IMR-90 (cell line): ENCODE measurements around the gene RBPJL. TPM values are rescaled to one million over a fixed set of nuclear protein-coding genes. Genes with fewer than 3 reads are reported as not detected.

Source experiments
- ATAC-seq: fragments of 200-7000 bp; cut with Tn5 transposase; 2 replicates; pipeline ENCODE4 v1.9.1; 2020; ENCODE audit warnings: low read depth, mild to moderate bottlenecking, moderate library complexity
- BruUV-seq: library from RNA; stranded (reverse); fragments of 400-500 nt; replicated peaks from 2 replicates; lab custom pipeline; 2021; lab: Mats Ljungman, UMichigan
- CTCF ChIA-PET: fragments of 300-600 bp; formaldehyde crosslinking; extraction: SDS; loops from one replicate; lab custom pipeline; 2021; ENCODE audit warnings: antibody characterized with exemption; lab: Yijun Ruan, JAX
- POLR2A ChIA-PET: fragments of 300-600 bp; sonication (Branson Sonifier 250); formaldehyde crosslinking; loops from one replicate; lab custom pipeline; 2022; ENCODE audit warnings: antibody characterized with exemption; ENCODE audit not compliant: unreplicated experiment; lab: Charles Lee
- DNase-seq: peaks from one replicate; pipeline ENCODE4 v3.0.0; 2013
- H2AFZ ChIP-seq: replicated peaks from 2 replicates; pipeline ENCODE3; 2013; ENCODE audit warnings: low read length, mild to moderate bottlenecking; ENCODE audit not compliant: poor library complexity
- H2AK5ac ChIP-seq: 2 replicates; pipeline ENCODE4 v1.6.1; 2013; ENCODE audit warnings: low read depth, low read length, inconsistent platforms
- H2AK9ac ChIP-seq: replicated peaks from 2 replicates; pipeline ENCODE3; 2013; ENCODE audit warnings: mild to moderate bottlenecking, low read depth, low read length, moderate library complexity; ENCODE audit not compliant: poor library complexity
- H2BK120ac ChIP-seq: 2 replicates; pipeline ENCODE4 v1.6.1; 2013; ENCODE audit warnings: low read depth, low read length, inconsistent platforms
- H2BK15ac ChIP-seq: 3 replicates; pipeline ENCODE4 v1.6.1; 2013; ENCODE audit warnings: low read depth, low read length, inconsistent platforms
- H2BK20ac ChIP-seq: 2 replicates; pipeline ENCODE4 v1.6.1; 2013; ENCODE audit warnings: low read depth, mild to moderate bottlenecking, inconsistent platforms, low read length, moderate library complexity
- H2BK5ac ChIP-seq: 2 replicates; pipeline ENCODE4 v1.6.1; 2013; ENCODE audit warnings: mild to moderate bottlenecking, low read depth, low read length, inconsistent platforms; ENCODE audit not compliant: poor library complexity, severe bottlenecking
- H3K14ac ChIP-seq: replicated peaks from 2 replicates; pipeline ENCODE4 v1.6.1; 2013; ENCODE audit warnings: low read depth, low read length, inconsistent platforms
- H3K18ac ChIP-seq: 2 replicates; pipeline ENCODE4 v1.6.1; 2013; ENCODE audit warnings: low read depth, low read length, control low read depth
- H3K23ac ChIP-seq: 2 replicates; pipeline ENCODE4 v1.6.1; 2013; ENCODE audit warnings: low read depth, low read length, inconsistent platforms
- H3K27ac ChIP-seq: 2 replicates; pipeline ENCODE4 v1.5.1; 2013; ENCODE audit warnings: mild to moderate bottlenecking, control low read depth, low read length; ENCODE audit not compliant: insufficient read depth
- H3K27me3 ChIP-seq: 2 replicates; pipeline ENCODE4 v1.6.1; 2013; ENCODE audit warnings: low read length; ENCODE audit not compliant: control insufficient read depth, insufficient read depth
- H3K36me3 ChIP-seq: 2 replicates; pipeline ENCODE4 v1.6.1; 2013; ENCODE audit warnings: low read length, mixed read lengths; ENCODE audit not compliant: control insufficient read depth, insufficient read depth
- H3K4ac ChIP-seq: 2 replicates; pipeline ENCODE4 v1.6.1; 2013; ENCODE audit warnings: low read depth, low read length, inconsistent platforms
- H3K4me1 ChIP-seq: 2 replicates; pipeline ENCODE4 v1.6.1; 2013; ENCODE audit warnings: low read length, mixed read lengths; ENCODE audit not compliant: control insufficient read depth, insufficient read depth
- H3K4me2 ChIP-seq: 2 replicates; pipeline ENCODE4 v1.6.1; 2013; ENCODE audit warnings: low read depth, mild to moderate bottlenecking, control low read depth, low read length, moderate library complexity
- H3K4me3 ChIP-seq: 2 replicates; pipeline ENCODE4 v1.5.1; 2013; ENCODE audit warnings: low read depth, mild to moderate bottlenecking, control low read depth, low read length, moderate library complexity; ENCODE audit not compliant: insufficient read depth
- H3K56ac ChIP-seq: 2 replicates; pipeline ENCODE4 v1.6.1; 2013; ENCODE audit warnings: low read length, inconsistent platforms; ENCODE audit not compliant: insufficient read depth; ENCODE audit errors: extremely low read depth
- H3K79me1 ChIP-seq, 2 experiments: 2 replicates each; pipeline ENCODE4 v1.6.1; 2013; ENCODE audit warnings: low read length in 2 of 2, inconsistent platforms in 1 of 2, low read depth in 1 of 2
- H3K9ac ChIP-seq: 2 replicates; pipeline ENCODE4 v1.6.1; 2013; ENCODE audit warnings: low read depth, low read length, control low read depth
- H3K9me1 ChIP-seq: 2 replicates; pipeline ENCODE4 v1.6.1; 2013; ENCODE audit warnings: low read length, inconsistent platforms; ENCODE audit not compliant: insufficient read depth
- H3K9me3 ChIP-seq: 2 replicates; pipeline ENCODE4 v1.6.1; 2013; ENCODE audit warnings: low read length; ENCODE audit not compliant: control insufficient read depth, insufficient read depth
- H4K20me1 ChIP-seq: 2 replicates; pipeline ENCODE4 v1.6.1; 2013; ENCODE audit warnings: low read length, inconsistent platforms; ENCODE audit not compliant: insufficient read depth
- H4K5ac ChIP-seq: 2 replicates; pipeline ENCODE4 v1.6.1; 2013; ENCODE audit warnings: mild to moderate bottlenecking, low read depth, low read length, control low read depth
- H4K8ac ChIP-seq, 2 experiments: 2 replicates each; pipeline ENCODE4 v1.6.1; 2013; ENCODE audit warnings: low read depth in 2 of 2, low read length in 2 of 2, control low read depth in 1 of 2, inconsistent platforms in 1 of 2
- H4K91ac ChIP-seq: 2 replicates; pipeline ENCODE4 v1.6.1; 2013; ENCODE audit warnings: low read depth, low read length, inconsistent platforms; ENCODE audit not compliant: insufficient read depth
- BHLHE40 ChIP-seq: fragments of 150-350 bp; IDR thresholded peaks from 2 replicates; pipeline ENCODE4 v1.6.1; 2016; ENCODE audit warnings: mild to moderate bottlenecking, low read depth, low read length
- ELK1 ChIP-seq: fragments of 150-350 bp; IDR thresholded peaks from 2 replicates; pipeline ENCODE4 v1.6.1; 2016; ENCODE audit warnings: low read depth, mild to moderate bottlenecking, low read length, moderate library complexity, borderline replicate concordance
- FOS ChIP-seq: fragments of 150-350 bp; IDR thresholded peaks from 2 replicates; pipeline ENCODE4 v1.6.1; 2016; ENCODE audit warnings: low read depth, low read length
- MXI1 ChIP-seq: IDR thresholded peaks from 2 replicates; pipeline ENCODE4 v1.6.1; 2012; ENCODE audit warnings: low read depth, mild to moderate bottlenecking, low read length, moderate library complexity, borderline replicate concordance
- NFE2L2 ChIP-seq: fragments of 150-350 bp; IDR thresholded peaks from 2 replicates; pipeline ENCODE4 v1.6.1; 2016; ENCODE audit warnings: low read depth, mild to moderate bottlenecking, low read length
- RCOR1 ChIP-seq: IDR thresholded peaks from 2 replicates; pipeline ENCODE4 v1.6.1; 2012; ENCODE audit warnings: mild to moderate bottlenecking, low read length, improper control_type of control experiment; ENCODE audit not compliant: insufficient replicate concordance
- SMC3 ChIP-seq: fragments of 150-350 bp; IDR thresholded peaks from 2 replicates; pipeline ENCODE4 v1.6.1; 2016; ENCODE audit warnings: low read depth, mild to moderate bottlenecking, antibody characterized with exemption, low read length, moderate library complexity
- USF2 ChIP-seq: fragments of 150-350 bp; IDR thresholded peaks from 2 replicates; pipeline ENCODE4 v1.6.1; 2017; ENCODE audit warnings: mild to moderate bottlenecking, antibody characterized with exemption, low read length, low read depth
- WGBS, 2 experiments: methylation state at CpG; one replicate each; pipeline versions ENCODE4 v1.1.5 to v1.1.7; 2013; ENCODE audit warnings: missing lambda C conversion rate in 2 of 2; ENCODE audit not compliant: insufficient read length in 1 of 2; ENCODE audit errors: extremely low coverage in 2 of 2; 5-methylcytosine and 5-hydroxymethylcytosine counted together
- dilution Hi-C: fragments of 300-500 bp; cut with HindIII; formaldehyde crosslinking; loops from one replicate; pipeline ENCODE4 v1.14.3; 2018; ENCODE audit warnings: low sequenced_read_pairs; ENCODE audit not compliant: unreplicated experiment
- in situ Hi-C: fragments of 300-500 bp; cut with MboI; formaldehyde crosslinking; loops from 3 replicates; pipeline ENCODE4 v1.14.3; 2019; ENCODE audit warnings: low sequenced_read_pairs, inconsistent platforms, mixed read lengths
- intact Hi-C: fragments of 100-400 bp; cut with micrococcal nuclease; formaldehyde crosslinking; loops from 2 replicates; pipeline ENCODE4 v1.10.0; 2022
- polyA plus RNA-seq, 3 experiments: library from polyadenylated mRNA; depleted of rRNA; stranded (reverse); fragments of >200 nt; gene quantifications; 2 replicates each; pipeline ENCODE4 v1.2.3, GENCODE V29; 2012; ENCODE audit warnings: low replicate concordance in 1 of 3
- total RNA-seq: library from RNA; depleted of rRNA; stranded (reverse); fragments of >200 nt; gene quantifications from 2 replicates; pipeline ENCODE4 v1.2.3, GENCODE V29; 2012

RBPJL gene
- total and polyA plus RNA-seq, 2 of the 4 experiments (the other 2 are of a cell fraction), result not detected

- ChIA-PET POLR2A (no interaction called here), CTCF (interaction anchor here (1.6 to 4.4 kb wide), 3 partner anchors 25 to 453 kb away, joined by 4 to 30 read pairs (median 10); no protein-coding TSS in a partner anchor)
- no peak overlapping the region for H3K4me3 ChIP-seq
- H4K8ac ChIP-seq, result no peak overlapping the region
- H2AFZ ChIP-seq, result no peak overlapping the region
- no peaks in the 10 kb centered on the region for H3K4me1 ChIP-seq
- no peak overlapping the region for H3K14ac ChIP-seq
- dilution Hi-C loops (no loop called here), in situ Hi-C loops (loop anchor here (5.0 kb wide), 1 partner anchor 454 kb away; no protein-coding TSS in a partner anchor), intact Hi-C loops (no loop called here)
- H3K9ac ChIP-seq, result no peak overlapping the region
- H3K9me3 ChIP-seq, result no peaks in the 10 kb centered on the region
- no peaks in the 10 kb centered on the region for H3K9me1 ChIP-seq
- no peak overlapping the region for H3K18ac ChIP-seq
- no peaks in the 10 kb centered on the region for H3K36me3 ChIP-seq
- peaks cover 28% of the 10 kb centered on the region for H3K27me3 ChIP-seq
- no peak overlapping the region for H2BK20ac ChIP-seq
- ATAC-seq, result no peak
- H2AK5ac ChIP-seq, result no peak overlapping the region
- H3K79me1 ChIP-seq, result no peaks in the 10 kb centered on the region
- no peak overlapping the region for H2BK120ac ChIP-seq
- no peak overlapping the region for H4K91ac ChIP-seq
- H3K23ac ChIP-seq, result no peak overlapping the region
- no TSS peak for BruUV-seq
- no peak overlapping the region for H3K4ac ChIP-seq
- WGBS, 2 experiments, result no CpG with 5 or more reads among the region's 3 CpGs
- H3K4me2 ChIP-seq, result no peak overlapping the region
- no peak for TF ChIP-seq NFE2L2
- no peak for TF ChIP-seq MXI1
- no peak for TF ChIP-seq USF2
- TF ChIP-seq FOS, result no peak
- TF ChIP-seq RCOR1, result no peak
- no peak for TF ChIP-seq ELK1
- TF ChIP-seq SMC3, result no peak
- no peak for TF ChIP-seq BHLHE40
- H2BK15ac ChIP-seq, result no peak overlapping the region
- no peak overlapping the region for H2BK5ac ChIP-seq
- H4K20me1 ChIP-seq, result no peaks in the 10 kb centered on the region
- H3K27ac ChIP-seq, result no peak overlapping the region
- no peak overlapping the region for H4K5ac ChIP-seq
- no peak for DNase-seq
- H2AK9ac ChIP-seq, result no peak overlapping the region
- no peak overlapping the region for H3K56ac ChIP-seq
These were observed 11.2 kb downstream of the RBPJL start for GRCh38 chr20:45317826-45318225.
